SIG-M5 (cell line): ENCODE results near the gene CATSPER1.
"Not testable (repeated sequence)": the region's sequence is repeated elsewhere in the genome, so short reads cannot be mapped to it uniquely, and the experiment has no call there.

Source experiments
- DNase-seq: peaks from one replicate; lab custom pipeline; 2025; lab: John Stamatoyannopoulos, UW

The CATSPER1 gene

DNA sequence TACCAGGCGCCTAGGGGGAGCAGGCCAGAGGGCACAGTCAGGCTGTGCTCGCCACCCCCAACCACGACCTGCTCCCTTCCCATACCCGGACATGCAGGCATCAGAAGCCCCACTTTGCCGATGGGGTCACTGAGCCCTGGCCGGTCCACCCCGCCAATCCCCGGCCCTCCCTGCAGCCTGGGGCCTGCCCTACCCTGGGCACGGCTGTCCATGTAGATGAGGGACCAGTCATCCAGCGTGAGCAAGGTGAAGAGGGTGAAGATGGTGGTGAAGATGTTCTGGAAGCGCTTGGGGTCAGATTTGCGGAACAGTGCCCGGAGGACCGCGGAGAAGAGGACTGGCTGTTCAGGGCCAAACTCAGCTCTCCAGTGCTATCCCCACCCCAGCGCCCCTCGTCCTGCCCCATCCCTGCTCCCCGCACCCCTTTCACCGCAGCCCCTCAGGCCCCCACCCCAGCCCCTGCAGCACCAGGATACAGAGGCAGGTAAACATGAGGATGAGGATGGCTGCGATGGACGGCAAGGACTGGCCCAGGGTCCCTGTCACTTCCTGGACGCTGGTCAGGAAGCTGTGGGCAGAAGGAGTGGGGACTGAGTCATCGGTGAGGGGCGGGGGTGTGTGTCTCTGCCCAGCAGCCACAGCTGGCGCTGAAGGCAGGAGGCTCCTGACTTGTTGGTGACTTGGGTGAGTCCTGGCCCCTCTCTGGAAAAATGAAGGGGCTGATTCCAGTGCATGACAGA is 5.5 kb downstream of the CATSPER1 start:
- no peak for DNase-seq

DNA sequence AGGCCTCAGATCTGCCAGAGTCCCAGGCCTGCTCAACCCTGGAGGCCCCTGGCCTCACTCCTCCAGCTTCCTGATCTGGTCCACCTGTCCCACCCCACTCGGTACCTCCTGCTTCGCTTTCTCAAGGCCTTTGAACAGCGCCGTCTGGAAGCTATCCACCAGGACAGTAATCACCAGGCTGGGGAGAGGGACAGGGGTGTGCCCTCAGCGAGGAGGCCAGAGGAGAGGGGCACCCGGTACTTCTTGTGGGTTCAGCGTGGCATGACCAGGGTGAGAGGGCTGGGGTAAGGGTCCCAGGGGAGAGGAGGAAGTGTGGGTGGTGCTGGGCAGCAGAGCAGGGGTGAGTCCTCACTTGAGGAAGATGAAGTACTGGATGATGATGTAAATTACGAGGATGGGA is 6.1 kb downstream of the CATSPER1 start:
- DNase-seq = no peak

DNA sequence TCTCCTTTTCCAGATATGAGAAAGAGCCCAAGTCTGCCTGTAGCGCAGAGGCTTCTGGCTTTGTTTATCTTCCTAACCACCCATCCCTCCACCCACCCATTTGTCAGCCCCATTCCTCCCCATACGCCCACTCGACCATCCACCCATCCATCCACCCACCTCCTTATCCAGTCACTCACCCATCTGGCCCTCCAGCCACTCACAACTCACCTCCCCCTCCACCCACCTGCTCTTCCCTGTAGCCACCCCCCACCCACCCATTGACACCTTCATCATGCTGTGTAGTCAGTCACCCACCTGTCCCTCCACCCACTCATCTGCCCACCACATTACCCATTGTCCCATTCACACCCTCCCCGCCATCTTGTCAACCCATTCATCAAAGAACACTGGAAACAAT is 9.0 kb downstream of the CATSPER1 start:
- no peak for DNase-seq

DNA sequence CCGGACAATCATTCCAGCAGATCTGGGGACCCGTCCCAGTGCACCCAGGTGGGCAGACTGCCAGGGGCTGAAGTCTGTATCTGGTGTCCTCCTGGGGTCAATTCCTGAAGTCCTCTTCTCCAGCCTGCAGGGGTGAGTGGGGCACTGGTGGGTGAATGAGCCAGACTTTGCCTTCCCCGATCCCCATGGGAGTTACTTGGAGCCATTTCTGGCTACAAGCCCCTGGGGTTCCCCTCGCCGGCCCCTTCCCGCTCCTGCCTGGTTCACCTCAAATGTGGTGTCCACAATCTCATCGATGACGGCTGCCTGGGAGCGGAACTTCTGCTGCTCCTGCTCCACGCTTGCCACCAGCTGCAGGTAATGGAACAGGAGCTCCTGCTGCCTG is 9.5 kb downstream of the CATSPER1 start:
- DNase-seq = no peak

DNA sequence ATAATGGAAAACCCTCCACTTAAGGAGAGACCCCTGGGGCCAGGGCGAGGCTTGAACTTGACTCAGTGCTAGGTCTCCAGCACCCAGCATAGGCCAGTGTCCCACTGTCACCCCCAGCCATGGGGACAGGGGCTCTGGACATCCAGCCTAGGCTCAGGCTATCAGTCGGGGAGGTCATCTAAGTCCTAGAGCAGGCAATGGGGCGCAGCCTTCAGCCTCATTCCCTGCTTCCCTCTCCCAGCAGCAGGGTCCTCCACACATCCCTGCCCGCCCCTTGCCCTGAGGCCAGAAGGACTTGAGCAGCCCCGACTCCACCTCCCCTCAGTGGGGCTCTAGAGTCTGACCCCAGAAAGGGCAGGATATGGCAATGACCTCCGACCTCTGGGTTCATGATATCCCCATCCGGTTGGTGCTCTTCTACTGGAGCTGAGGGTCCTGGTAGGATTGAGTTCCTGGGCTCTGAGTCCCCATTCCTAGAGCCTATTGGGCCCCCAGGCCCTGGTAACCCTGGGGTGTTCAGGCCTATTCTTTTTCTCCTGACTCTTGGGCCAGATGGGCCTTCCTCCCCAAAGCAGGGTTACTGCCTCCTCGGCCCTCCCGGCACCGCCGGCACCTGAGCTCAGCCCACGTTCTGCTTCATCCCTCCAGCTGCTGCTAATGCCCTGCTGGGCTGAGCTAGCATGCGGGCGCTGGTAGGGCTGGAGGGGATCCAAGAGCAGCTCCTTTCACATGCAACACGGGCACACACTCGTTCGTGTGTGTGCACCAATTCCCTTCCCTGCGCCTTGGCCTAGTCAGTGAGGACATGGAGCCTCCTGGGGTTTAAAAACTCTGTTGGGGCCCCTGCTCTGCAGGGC is 10.1 kb downstream of the CATSPER1 start:
- DNase-seq = no peak

DNA sequence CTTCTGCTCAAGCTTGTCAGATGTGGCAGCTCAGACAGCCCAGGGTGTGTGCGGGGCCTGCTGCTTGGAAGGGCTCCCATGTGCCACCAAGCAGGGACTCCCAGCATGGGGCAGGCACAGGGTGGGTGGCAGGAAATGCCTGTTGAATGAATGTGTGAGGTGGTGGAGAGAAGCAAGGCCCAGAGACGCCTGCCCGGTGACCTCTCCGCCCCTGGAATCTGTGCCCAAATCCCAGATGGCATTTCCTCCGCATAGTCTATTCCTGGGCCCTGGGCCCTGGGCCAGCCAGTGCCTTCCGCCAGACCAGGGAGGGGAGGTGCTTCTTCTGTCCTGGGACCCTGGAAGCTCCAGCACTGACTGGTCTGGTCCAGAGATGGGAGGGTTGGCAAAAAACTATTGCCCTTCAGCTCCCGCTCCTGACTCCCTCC is 10.8 kb downstream of the CATSPER1 start:
- DNase-seq = no peak

DNA sequence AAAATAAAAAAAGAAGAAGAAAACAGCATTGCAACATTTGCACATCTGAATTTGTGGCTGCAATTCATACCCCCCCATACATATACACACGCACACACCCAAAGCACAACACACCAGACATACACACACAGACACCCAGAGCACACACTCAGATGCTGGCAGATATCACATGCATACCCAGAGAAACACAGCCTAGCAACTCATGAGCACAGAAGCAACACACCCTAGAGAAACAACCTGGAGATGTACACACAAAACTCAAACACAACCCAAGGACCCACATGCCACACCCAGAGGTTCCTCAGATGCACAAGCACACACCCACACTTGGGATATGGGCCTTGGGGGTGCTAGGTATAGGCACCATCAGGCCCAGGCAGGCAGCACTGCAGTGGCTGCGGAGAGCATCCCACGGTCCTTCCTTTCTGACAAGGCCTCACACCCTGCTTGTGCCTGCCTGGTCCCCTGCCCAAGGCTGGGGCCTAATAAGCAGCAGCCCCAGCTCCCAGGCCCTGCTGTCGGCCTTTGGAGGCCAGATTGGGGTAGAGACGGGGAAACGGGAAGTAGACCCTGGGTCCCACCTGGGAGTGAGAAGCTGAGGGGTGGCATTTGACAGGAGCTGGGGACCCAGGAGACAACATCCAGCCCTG is 11.3 kb downstream of the CATSPER1 start:
- no peak for DNase-seq

DNA sequence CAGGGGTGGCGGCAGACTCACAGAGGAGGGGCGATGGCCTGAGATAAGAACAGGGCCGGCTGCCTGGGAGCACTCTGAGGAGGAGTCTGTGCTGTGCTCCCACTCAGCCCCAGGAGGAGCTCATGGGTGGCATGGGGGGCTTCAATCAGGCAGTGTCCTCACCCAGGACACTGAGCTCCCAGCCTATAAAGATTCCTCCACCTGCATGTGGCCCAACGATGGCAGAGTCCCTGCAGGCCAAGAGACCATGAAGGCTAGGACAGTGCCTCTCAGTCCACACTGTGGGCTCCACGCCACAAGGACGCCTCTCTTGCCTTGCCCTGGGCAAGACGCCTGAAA is 12.5 kb downstream of the CATSPER1 start:
- no peak for DNase-seq

DNA sequence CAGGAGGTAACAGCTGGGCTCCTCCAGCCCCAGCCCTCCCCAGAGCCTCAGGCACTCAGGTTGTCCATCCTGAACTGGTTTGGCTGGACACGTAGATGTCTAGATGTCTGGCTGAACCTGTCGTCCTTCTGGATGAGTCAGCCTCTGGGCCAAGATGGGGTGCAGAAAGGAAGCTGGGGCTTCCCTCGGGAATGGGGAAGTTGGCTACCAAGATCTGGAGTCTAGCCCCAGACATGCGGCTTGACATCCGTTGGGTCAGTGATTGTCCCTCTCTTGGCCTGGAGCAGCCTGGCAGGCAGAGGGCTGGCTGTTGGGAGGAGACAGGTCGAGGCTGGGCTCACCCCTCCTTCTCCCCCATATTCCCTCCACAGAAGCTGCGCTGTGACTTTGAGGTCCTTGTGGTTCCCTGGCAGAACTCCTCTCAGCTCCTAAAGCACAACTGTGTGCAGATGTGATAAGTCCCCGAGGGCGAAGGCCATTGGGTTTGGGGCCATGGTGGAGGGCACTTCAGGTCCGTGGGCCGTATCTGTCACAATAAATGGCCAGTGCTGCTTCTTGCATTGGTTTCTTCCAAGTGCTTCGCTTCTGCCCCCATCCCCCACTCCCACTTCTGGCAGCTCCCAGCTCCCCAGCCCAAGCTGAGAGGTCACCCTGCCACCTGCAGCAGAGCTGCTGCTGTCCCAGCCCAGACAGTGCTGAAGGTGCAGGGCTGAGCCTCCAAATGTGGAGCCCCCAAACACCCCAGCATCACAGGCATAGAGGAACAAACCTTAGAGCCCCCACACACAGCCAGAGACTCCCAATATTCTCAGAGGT is 13.1 kb downstream of the CATSPER1 start:
- DNase-seq = no peak

DNA sequence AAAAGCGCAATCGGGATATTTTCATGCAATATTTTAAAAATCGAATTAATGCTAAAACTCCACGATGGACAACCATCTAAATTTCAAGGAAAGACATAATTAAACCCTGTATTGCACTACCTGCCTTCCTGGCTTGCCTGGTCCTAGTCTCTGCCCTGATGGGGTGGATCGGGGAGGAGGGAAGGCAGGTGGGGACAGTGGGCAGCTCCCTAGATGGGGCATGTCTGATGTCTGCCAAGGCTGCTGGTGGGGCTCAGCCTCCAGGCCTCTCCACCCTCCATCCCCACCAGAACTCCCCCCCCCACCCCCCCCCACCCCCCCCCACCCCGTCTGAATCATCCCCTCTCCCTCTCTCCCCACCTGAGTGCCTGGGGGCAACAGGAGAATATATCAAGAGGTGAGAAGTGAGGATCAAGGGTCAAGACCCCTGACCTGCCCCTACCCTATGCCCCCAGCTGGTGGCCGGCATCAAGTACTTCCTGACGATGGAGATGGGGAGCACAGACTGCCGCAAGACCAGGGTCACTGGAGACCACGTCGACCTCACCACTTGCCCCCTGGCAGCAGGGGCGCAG is 13.8 kb downstream of the CATSPER1 start:
- DNase-seq = no peak

DNA sequence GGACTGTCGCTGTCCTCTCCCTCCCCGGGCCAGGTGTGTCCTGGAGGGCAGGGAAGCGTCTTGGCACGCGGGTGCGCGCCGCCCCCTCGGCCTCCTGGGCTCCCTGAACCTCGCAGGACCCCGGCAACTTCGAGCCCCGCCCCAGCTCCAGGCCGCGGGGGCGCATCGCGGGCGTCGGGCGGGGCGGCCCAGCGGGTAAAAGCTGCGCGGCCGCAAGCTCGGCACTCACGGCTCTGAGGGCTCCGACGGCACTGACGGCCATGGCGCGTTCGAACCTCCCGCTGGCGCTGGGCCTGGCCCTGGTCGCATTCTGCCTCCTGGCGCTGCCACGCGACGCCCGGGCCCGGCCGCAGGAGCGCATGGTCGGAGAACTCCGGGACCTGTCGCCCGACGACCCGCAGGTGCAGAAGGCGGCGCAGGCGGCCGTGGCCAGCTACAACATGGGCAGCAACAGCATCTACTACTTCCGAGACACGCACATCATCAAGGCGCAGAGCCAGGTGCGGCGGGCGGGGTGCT is 14.4 kb downstream of the CATSPER1 start, which contains the start of gene CST6:
Gene CST6, plus strand, starts transcription at position 224 of the 519 bp plus-strand sequence. Its CDS starts 37 bp downstream, at position 261.
- no peak for DNase-seq

DNA sequence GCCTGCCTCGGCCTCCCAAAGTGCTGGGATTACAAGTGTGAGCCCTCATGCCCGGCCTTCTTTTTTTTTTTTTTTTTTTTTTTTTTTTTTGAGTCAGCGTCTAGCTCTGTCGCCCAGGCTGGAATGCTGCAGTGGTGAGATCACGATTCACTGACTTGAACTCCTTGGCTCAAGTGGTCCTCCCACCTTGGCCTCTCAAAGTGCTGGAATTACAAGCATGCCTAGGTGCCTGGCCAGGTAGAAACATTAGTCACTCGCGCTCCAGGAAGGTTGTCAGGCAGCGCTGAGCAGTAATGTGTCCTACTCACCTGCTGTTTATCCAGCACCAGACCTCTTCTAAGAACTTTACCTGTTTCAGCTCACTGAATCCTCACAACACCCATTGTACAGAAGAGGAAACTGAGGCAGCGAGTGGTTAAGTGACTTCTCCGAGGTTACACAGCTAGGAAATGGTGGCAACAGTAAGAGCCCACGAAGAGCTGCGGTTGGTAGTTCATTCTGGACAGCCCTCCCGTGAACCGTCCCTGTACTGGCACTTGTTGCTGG is 15.0 kb downstream of the CATSPER1 start:
- no peak for DNase-seq

DNA sequence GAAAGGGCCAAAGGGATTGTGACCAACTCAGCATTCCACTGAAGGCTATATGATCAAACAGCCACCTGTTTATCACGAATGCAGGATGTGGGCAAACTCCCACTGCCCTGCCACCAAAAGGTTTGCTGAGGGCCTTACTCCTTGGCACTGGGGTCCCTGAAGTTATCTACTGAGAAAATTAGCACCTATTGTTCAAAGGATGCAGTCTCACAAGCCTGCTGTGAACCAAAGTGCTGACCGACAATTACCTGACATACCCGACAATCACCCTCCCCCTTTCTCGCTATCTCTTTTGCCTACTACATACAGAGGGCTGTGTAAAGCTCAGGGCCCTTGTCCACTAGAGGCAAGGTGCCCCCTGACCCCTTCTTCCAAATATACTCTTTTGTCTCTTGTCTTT is 16.2 kb downstream of the CATSPER1 start:
- not testable (repeated sequence) for DNase-seq

DNA sequence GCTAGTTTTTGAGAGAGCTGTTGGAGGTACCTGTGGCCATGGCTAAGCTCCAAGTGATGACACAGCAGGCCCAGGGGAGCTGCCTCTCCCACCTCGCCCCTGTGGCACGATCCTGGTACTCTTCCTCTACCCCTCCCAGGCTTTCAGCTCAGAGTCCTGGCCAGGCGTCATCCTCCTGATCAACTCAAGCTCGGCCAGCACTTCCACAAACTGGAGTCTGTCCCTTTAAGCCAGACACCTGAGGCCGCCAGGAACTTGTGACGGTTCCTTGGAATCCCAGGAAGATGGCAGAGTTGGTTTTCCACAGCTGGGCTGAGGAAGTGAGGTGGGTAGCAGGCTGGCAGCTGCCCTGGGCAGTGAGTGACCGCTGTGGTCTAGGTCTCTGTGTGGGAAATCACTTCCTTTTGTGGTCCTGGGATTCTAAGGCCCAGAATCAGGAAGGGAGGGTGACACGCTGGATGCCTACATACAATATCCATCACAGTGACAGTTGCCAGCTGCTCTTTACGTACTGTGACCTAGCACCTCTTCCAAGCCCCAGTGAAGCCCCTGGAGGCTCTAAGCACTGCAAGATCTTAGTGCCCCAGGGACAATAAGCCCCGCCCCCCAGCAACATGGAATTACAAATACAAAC is 17.7 kb downstream of the CATSPER1 start:
- no peak for DNase-seq

DNA sequence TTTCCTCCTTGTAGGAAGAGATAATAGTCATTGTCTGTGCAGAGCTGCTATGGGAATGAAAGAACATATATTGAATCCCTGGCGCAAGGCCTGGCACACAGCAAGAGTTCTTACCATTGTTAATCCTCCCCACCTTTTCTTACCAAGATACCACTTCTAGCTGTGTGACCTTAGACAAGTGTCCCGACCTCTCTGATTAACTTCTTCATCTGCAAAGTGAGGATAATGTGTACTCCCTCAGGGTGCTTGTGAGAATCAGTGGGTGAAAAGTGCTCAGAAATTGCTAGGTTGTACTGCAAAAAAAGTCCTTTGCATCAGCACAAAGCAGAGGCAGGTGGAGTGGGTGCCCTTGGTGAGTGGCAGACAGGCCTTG is 18.2 kb downstream of the CATSPER1 start:
- no peak for DNase-seq

DNA sequence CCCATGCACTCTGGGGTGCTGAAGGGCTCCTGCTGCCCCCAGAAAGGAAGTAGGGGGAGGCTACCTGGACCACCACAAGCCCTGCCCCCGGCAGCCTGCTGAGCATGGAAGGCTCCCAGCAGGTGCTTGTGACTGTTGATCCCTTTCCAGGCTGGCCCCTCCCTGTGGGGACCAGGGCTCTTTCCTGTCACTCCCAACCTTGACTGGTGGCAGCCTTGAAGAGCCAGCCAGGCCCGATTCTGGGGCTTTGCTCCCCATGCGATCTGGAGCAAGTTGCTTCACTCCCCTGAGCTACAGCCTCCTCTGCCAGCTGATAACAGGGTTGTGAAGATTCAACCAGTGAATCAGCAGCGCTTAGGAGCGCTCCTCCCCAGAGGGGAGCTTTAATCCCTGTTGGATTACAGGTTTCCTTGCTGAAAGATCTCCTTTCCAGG is 19.1 kb downstream of the CATSPER1 start:
- no peak for DNase-seq

DNA sequence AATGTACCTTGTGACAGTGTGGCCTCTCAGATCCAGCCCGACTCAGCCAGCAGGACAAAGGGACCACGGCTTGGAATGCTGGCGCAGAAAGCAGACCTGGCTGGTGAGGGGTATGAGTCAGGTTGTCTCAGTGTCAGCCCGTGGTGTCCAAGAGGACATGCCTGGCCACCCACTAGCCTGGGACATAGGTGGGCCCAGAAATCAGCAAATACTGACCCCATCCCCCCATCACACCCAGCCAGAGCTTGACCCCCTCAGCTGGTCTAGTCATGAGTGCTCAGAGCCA is 19.4 kb downstream of the CATSPER1 start:
- no peak for DNase-seq

DNA sequence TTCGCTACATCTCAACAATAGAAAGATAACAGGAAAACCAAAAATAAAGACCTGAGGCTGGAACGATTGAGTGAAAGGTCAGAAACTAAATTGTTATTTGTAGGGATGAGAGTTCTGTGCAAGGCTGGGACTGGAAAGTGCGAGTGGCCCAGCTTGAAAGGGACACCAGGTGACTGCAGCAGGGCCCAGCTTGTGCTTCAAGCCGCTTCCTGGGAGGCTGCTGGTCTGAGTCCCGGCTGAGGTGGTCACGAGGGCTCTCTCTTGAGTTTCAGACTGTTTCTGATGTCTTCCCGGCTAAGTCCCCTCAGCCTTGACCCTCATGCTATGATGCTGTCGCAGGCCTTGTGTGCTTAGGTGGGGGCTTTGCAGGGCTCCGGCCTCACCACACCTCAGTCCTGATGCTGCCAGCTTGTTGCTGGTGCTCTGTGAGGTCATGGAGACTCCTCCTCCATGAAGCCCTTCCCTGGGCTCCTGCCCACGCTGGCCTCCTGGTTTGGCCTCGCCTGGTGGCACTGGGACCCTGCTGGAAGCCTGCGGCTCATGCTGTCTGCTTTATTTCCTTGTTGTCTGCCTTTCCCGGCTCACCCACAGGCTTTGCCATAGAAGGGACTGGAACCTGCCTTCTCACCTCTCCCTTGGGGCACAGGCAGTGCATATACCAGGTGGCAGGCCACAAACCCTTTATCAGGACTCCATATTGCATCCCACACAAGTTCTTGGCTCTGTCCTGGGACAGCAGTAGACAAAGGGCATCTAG is 20.0 kb downstream of the CATSPER1 start:
- no peak for DNase-seq

DNA sequence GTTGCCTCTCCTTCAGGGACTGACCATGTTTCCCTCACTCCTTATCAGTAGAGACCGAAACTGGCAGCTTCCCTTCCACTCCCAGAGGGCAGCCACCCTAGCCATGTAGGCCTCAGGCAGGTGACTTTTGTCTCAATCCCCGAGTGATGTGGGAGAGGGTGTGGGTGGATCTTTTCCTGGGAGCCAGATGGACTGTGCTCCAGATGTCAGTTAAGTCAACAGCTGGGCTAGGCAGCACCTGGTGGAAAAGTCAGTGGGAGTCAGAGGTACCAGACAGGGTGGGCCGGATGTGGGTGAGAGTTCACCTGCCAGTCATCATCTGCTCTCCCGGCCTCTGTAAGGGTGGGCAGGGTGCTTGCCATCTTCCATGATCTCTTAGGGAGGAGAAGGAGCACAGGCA is 22.1 kb downstream of the CATSPER1 start:
- DNase-seq = no peak

DNA sequence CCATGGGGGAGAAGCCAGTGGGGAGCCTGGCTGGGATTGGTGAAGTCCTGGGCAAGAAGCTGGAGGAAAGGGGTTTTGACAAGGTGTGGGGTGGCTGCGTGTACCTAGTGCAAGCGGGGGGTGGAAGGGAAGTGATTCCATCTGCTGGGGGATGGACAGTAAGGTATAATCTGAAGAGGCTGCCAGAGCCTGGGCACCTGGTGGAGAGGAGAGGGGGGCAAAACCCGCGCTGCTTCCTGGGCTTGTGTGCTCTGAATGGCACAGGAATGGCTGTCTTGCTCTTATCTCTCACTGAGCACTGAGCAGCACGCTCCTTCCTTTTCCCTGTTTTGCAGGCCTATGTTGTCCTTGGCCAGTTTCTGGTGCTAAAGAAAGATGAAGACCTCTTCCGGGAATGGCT is 23.0 kb downstream of the CATSPER1 start:
- DNase-seq = no peak
